GM18507 (cell line): Measurements from ENCODE around the gene WNT5B.
"Not testable (repeated sequence)": the region's sequence is repeated elsewhere in the genome, so short reads cannot be mapped to it uniquely, and the experiment has no call there.

Source experiments
- DNase-seq: peaks from one replicate; pipeline ENCODE4 v3.0.0; 2011; ENCODE audit warnings: low read depth; ENCODE audit not compliant: insufficient read length; ENCODE audit errors: extremely low spot score
- FAIRE-seq: peaks from 2 replicates; lab custom pipeline; 2011; peaks lifted over from hg19 to GRCh38; lab: Jason Lieb, UNC

The WNT5B gene

GRCh38 chr12:1595690-1596347 lies 33.2 kb upstream of the WNT5B start:
- FAIRE-seq: no peak
- no peak for DNase-seq

GRCh38 chr12:1598757-1599156 lies 30.3 kb upstream of the WNT5B start:
- DNase-seq (no peak), FAIRE-seq (no peak)

- DNase-seq, FAIRE-seq: not testable (repeated sequence)
These were observed 26.3 kb upstream of the WNT5B start for GRCh38 chr12:1602706-1603105.

- FAIRE-seq: no peak
- DNase-seq: no peak
These were observed 25.6 kb upstream of the WNT5B start for GRCh38 chr12:1603269-1603993.

GRCh38 chr12:1604464-1604863 lies 24.6 kb upstream of the WNT5B start:
- FAIRE-seq: no peak
- no peak for DNase-seq

- FAIRE-seq (peak; percentile 92), DNase-seq (no peak)
These were observed 23.7 kb upstream of the WNT5B start for GRCh38 chr12:1605129-1606020.

GRCh38 chr12:1606021-1606622 lies 22.9 kb upstream of the WNT5B start:
- FAIRE-seq (peak; percentile 92), DNase-seq (no peak)

- FAIRE-seq: no peak
- no peak for DNase-seq
These were observed 20.9 kb upstream of the WNT5B start for GRCh38 chr12:1607940-1608712.

GRCh38 chr12:1608713-1609119 lies 20.3 kb upstream of the WNT5B start:
- FAIRE-seq (no peak), DNase-seq (no peak)

- FAIRE-seq: no peak
- DNase-seq: no peak
These were observed 18.9 kb upstream of the WNT5B start for GRCh38 chr12:1610072-1610643.

- FAIRE-seq (no peak), DNase-seq (no peak)
These were observed 17.0 kb upstream of the WNT5B start for GRCh38 chr12:1611803-1612572.

- no peak for FAIRE-seq
These were observed 15.2 kb upstream of the WNT5B start for GRCh38 chr12:1613860-1614259.

GRCh38 chr12:1614360-1614759 lies 14.7 kb upstream of the WNT5B start:
- DNase-seq (no peak), FAIRE-seq (no peak)

More at GRCh38 chr12:1613860-1614259, 15.2 kb upstream of the WNT5B start:
- DNase-seq: no peak

- FAIRE-seq (peak; percentile 78), DNase-seq (no peak)
These were observed 12.6 kb upstream of the WNT5B start for GRCh38 chr12:1616233-1617066.

- DNase-seq: no peak
- FAIRE-seq: no peak
These were observed 10.5 kb upstream of the WNT5B start for GRCh38 chr12:1618489-1618888.

- DNase-seq: no peak
- FAIRE-seq: no peak
These were observed 9.9 kb upstream of the WNT5B start for GRCh38 chr12:1619159-1619558.

GRCh38 chr12:1619587-1619986 lies 9.4 kb upstream of the WNT5B start:
- DNase-seq (no peak), FAIRE-seq (peak; percentile 74)
